Loucy (cell line): Measurements from ENCODE around the gene RASGRP1.

ENCODE experiments used
- H2AFZ ChIP-seq: fragments of 200-600 bp; sonication (generic); 2 replicates; pipeline ENCODE4 v1.6.0; 2016; ENCODE audit warnings: antibody characterized with exemption, mild to moderate bottlenecking, low read length, moderate library complexity
- H3F3A ChIP-seq: fragments of 200-600 bp; 2 replicates; pipeline ENCODE4 v1.6.0; 2016; ENCODE audit warnings: antibody characterized with exemption, low read depth, mild to moderate bottlenecking
- H3K27me3 ChIP-seq: fragments of 200-600 bp; sonication (generic); 2 replicates; pipeline ENCODE4 v1.6.1; 2014; ENCODE audit warnings: low read length, mild to moderate bottlenecking; ENCODE audit not compliant: insufficient read depth, poor library complexity, severe bottlenecking
- H3K36me3 ChIP-seq: fragments of 200-600 bp; sonication (generic); 2 replicates; pipeline ENCODE4 v1.6.1; 2016; ENCODE audit warnings: low read length; ENCODE audit not compliant: insufficient read depth
- H3K4me1 ChIP-seq: fragments of 200-600 bp; sonication (generic); 2 replicates; pipeline ENCODE4 v1.5.1; 2014; ENCODE audit warnings: low read length, mild to moderate bottlenecking; ENCODE audit not compliant: insufficient read depth, poor library complexity, severe bottlenecking
- H3K4me2 ChIP-seq: fragments of 200-600 bp; sonication (generic); 2 replicates; pipeline ENCODE4 v1.6.0; 2014; ENCODE audit warnings: antibody characterized with exemption, low read length, low read depth, mild to moderate bottlenecking; ENCODE audit not compliant: poor library complexity, severe bottlenecking
- H3K4me3 ChIP-seq: fragments of 200-600 bp; sonication (generic); 2 replicates; pipeline ENCODE4 v1.5.1; 2014; ENCODE audit warnings: low read length, mild to moderate bottlenecking, mixed read lengths; ENCODE audit not compliant: poor library complexity, severe bottlenecking
- H3K79me2 ChIP-seq: fragments of 200-600 bp; sonication (generic); 2 replicates; pipeline ENCODE4 v1.6.1; 2014; ENCODE audit warnings: low read length; ENCODE audit not compliant: insufficient read depth
- H3K9ac ChIP-seq: fragments of 200-600 bp; sonication (generic); 2 replicates; pipeline ENCODE4 v1.6.0; 2014; ENCODE audit warnings: mild to moderate bottlenecking, low read depth, low read length, moderate library complexity; ENCODE audit not compliant: poor library complexity, severe bottlenecking
- H3K9me2 ChIP-seq: fragments of 200-600 bp; sonication (generic); replicated peaks from 2 replicates; pipeline ENCODE4 v1.6.1; 2016; ENCODE audit warnings: low read depth, low read length, mixed read lengths
- H3K9me3 ChIP-seq: fragments of 200-600 bp; sonication (generic); 2 replicates; pipeline ENCODE4 v1.6.1; 2014; ENCODE audit warnings: mild to moderate bottlenecking, antibody characterized with exemption, low read length, low read depth; ENCODE audit not compliant: insufficient read depth
- H4K20me1 ChIP-seq: fragments of 200-600 bp; sonication (generic); 2 replicates; pipeline ENCODE4 v1.6.0; 2014; ENCODE audit warnings: antibody characterized with exemption, low read length, mild to moderate bottlenecking; ENCODE audit not compliant: insufficient read depth, poor library complexity, severe bottlenecking
- CTCF ChIP-seq: fragments of 200-600 bp; sonication (generic); conservative IDR thresholded peaks from 2 replicates; pipeline ENCODE4 v1.5.1; 2014; ENCODE audit warnings: mild to moderate bottlenecking, antibody characterized with exemption, low read length
- EZH2phosphoT487 ChIP-seq: fragments of 200-600 bp; IDR thresholded peaks from 2 replicates; pipeline ENCODE4 v1.6.1; 2018; ENCODE audit warnings: antibody characterized with exemption, mild to moderate bottlenecking, moderate library complexity, borderline replicate concordance

RASGRP1 gene

GRCh38 chr15:38602910-38603670 is 38.5 kb upstream of the RASGRP1 start:
- no peak overlapping the region for H3K4me3 ChIP-seq
- H3K79me2 ChIP-seq = no peaks in the 10 kb centered on the region
- H3K4me1 ChIP-seq = peaks cover 2% of the 10 kb centered on the region
- H3K27me3 ChIP-seq = no peaks in the 10 kb centered on the region
- no peaks in the 10 kb centered on the region for H4K20me1 ChIP-seq
- H3F3A ChIP-seq = no peaks in the 10 kb centered on the region
- TF ChIP-seq CTCF (no peak), EZH2phosphoT487 (no peak)
- no peak overlapping the region for H3K4me2 ChIP-seq
- H3K9me3 ChIP-seq = no peaks in the 10 kb centered on the region
- H3K9me2 ChIP-seq = no peaks in the 10 kb centered on the region
- H3K36me3 ChIP-seq = no peaks in the 10 kb centered on the region
- no peak overlapping the region for H3K9ac ChIP-seq
- H2AFZ ChIP-seq = no peak overlapping the region

GRCh38 chr15:38600236-38600635 is 35.6 kb upstream of the RASGRP1 start:
- Histone ChIP-seq H3F3A (no peaks in the 10 kb centered on the region), H4K20me1 (no peaks in the 10 kb centered on the region), H3K9ac (no peak overlapping the region), H3K9me3 (no peaks in the 10 kb centered on the region), H3K4me2 (no peak overlapping the region), H3K79me2 (no peaks in the 10 kb centered on the region), H3K4me1 (peaks cover 2% of the 10 kb centered on the region), H3K36me3 (no peaks in the 10 kb centered on the region), H2AFZ (no peak overlapping the region), H3K4me3 (no peak overlapping the region), H3K27me3 (no peaks in the 10 kb centered on the region), H3K9me2 (no peaks in the 10 kb centered on the region)
- TF ChIP-seq EZH2phosphoT487 (no peak), CTCF (no peak)

GRCh38 chr15:38598749-38599148 is 34.1 kb upstream of the RASGRP1 start:
- Histone ChIP-seq H3K27me3 (no peaks in the 10 kb centered on the region), H3K9me2 (no peaks in the 10 kb centered on the region), H3K4me2 (no peak overlapping the region), H3K36me3 (no peaks in the 10 kb centered on the region), H3K9ac (no peak overlapping the region), H3K4me1 (peaks cover 9% of the 10 kb centered on the region), H3K79me2 (no peaks in the 10 kb centered on the region), H2AFZ (peak overlapping the region; percentile 51; the same call in 1 of the 2 replicates), H3K9me3 (no peaks in the 10 kb centered on the region), H3K4me3 (no peak overlapping the region), H4K20me1 (no peaks in the 10 kb centered on the region), H3F3A (no peaks in the 10 kb centered on the region)
- TF ChIP-seq EZH2phosphoT487 = no peak
- no peak for TF ChIP-seq CTCF
